22Rv1 (cell line): ENCODE results near the gene PXYLP1.

Source experiments
- H3K27ac ChIP-seq: fragments of 450-650 bp; 2 replicates; pipeline ENCODE4 v1.5.1; 2017
- ZFX ChIP-seq: fragments of 450-650 bp; IDR thresholded peaks from 2 replicates; pipeline ENCODE4 v1.6.1; 2017; ENCODE audit warnings: antibody characterized with exemption, borderline replicate concordance
- TF ChIP-seq, protein P1 (sequence below): fragments of 450-650 bp; IDR thresholded peaks from 2 replicates; pipeline ENCODE4 v1.5.1; 2017; ENCODE audit warnings: mild to moderate bottlenecking

PXYLP1 gene

DNA sequence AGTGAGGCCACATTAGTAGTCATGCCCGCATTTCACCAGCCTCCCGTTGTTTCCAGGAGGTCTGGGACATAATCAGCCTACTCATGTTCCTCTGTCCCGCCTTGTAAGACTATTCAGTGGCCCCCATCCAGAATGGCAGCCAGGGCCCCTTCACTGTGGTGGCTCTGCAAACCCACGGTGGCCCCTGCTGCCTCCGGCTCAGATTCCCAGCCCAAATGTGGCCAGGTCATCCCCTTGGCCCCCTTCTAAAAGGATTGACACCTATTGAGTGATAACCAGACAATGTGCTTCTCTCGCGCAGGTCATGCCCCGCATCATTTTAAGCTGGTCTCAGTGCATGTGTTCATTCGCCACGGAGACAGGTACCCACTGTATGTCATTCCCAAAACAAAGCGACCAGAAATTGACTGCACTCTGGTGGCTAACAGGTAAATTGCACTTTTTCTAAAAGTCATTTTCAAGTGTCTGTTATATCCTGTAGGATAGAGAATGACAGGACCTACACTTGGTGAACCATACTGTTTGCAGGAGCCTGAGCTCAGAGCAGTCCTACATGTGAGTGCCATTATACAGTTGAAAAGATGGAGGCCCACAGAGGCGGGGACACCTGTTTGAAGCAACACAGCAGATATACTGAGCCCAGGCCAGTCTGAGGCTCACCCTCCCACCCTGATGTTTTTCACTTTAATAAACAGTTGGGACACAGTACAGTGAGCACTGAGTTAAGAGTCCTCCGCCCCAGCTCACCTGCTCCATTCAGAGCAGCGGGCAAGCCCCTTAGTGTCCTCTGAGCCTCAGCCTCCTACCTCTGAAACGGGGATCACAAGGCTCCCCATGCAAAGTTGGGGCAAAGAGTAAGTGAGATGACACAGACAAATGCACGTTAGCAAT lies 47.7 kb downstream of the PXYLP1 start:
- TF ChIP-seq ZFX: no peak
- TF ChIP-seq, protein P1, sequence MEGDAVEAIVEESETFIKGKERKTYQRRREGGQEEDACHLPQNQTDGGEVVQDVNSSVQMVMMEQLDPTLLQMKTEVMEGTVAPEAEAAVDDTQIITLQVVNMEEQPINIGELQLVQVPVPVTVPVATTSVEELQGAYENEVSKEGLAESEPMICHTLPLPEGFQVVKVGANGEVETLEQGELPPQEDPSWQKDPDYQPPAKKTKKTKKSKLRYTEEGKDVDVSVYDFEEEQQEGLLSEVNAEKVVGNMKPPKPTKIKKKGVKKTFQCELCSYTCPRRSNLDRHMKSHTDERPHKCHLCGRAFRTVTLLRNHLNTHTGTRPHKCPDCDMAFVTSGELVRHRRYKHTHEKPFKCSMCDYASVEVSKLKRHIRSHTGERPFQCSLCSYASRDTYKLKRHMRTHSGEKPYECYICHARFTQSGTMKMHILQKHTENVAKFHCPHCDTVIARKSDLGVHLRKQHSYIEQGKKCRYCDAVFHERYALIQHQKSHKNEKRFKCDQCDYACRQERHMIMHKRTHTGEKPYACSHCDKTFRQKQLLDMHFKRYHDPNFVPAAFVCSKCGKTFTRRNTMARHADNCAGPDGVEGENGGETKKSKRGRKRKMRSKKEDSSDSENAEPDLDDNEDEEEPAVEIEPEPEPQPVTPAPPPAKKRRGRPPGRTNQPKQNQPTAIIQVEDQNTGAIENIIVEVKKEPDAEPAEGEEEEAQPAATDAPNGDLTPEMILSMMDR: peak; percentile 68
- no peak overlapping the region for H3K27ac ChIP-seq

DNA sequence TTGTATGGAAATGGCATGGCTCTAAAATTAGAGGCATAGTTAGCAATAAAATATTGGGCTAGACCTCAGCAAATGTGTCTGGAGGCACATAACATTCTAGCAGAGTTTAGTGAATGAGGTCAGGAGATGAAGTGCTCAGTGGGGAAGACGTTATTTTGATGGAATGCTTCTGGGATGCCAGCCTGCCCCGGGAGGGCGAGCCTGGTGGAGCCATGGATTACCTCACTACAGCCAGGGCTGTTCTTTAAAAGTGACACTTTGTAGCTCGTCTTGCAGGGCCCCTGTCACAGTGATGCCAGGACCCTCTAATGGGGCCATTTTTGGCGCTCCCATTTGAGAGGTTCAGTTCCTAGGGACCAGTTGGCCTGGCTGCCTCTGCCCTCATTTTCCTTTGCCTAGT lies 48.5 kb downstream of the PXYLP1 start:
- H3K27ac ChIP-seq: no peak overlapping the region
- TF ChIP-seq, protein P1: no peak
- no peak for TF ChIP-seq ZFX

GRCh38 chr3:141280690-141281089 lies 49.1 kb downstream of the PXYLP1 start:
- no peak for TF ChIP-seq ZFX
- TF ChIP-seq, protein P1: no peak
- no peak overlapping the region for H3K27ac ChIP-seq

GRCh38 chr3:141285570-141285969 lies 53.9 kb downstream of the PXYLP1 start:
- H3K27ac ChIP-seq: no peak overlapping the region
- no peak for TF ChIP-seq ZFX
- TF ChIP-seq, protein P1: no peak

- TF ChIP-seq, protein P1: no peak
- TF ChIP-seq ZFX: no peak
- no peak overlapping the region for H3K27ac ChIP-seq
These were observed 55.2 kb downstream of the PXYLP1 start for GRCh38 chr3:141286856-141287255.

GRCh38 chr3:141287326-141287725 lies 55.7 kb downstream of the PXYLP1 start:
- H3K27ac ChIP-seq: no peak overlapping the region
- TF ChIP-seq ZFX: no peak
- TF ChIP-seq, protein P1: no peak

- H3K27ac ChIP-seq: no peak overlapping the region
- TF ChIP-seq, protein P1: no peak
- TF ChIP-seq ZFX: no peak
These were observed 56.8 kb downstream of the PXYLP1 start for GRCh38 chr3:141288336-141288990.
